Dendritic cell treated with granulocyte-macrophage colony-stimulating factor and Interleukin-4, amounts not matched to agents 40 ng/mL and 50 ng/mL, for 4 days (primary cell): ENCODE measurements around the gene ULBP3.
"Not testable (repeated sequence)": the region's sequence is repeated elsewhere in the genome, so short reads cannot be mapped to it uniquely, and the experiment has no call there.

Experiments used
- H3K27ac Mint-ChIP-seq: one replicate; pipeline ENCODE4 v1.8.0; 2022; ENCODE audit warnings: mild to moderate bottlenecking, mixed read lengths
- H3K27me3 Mint-ChIP-seq: one replicate; pipeline ENCODE4 v1.8.0; 2022; ENCODE audit warnings: mild to moderate bottlenecking, mixed read lengths
- H3K36me3 Mint-ChIP-seq: one replicate; pipeline ENCODE4 v1.8.0; 2022; ENCODE audit warnings: low read depth, mixed read lengths
- H3K4me1 Mint-ChIP-seq: one replicate; pipeline ENCODE4 v1.8.0; 2022; ENCODE audit warnings: low read depth, mixed read lengths
- H3K4me3 Mint-ChIP-seq: one replicate; pipeline ENCODE4 v1.8.0; 2022; ENCODE audit warnings: mild to moderate bottlenecking, moderate library complexity, mixed read lengths
- H3K9me3 Mint-ChIP-seq: one replicate; pipeline ENCODE4 v1.8.0; 2022; ENCODE audit warnings: mixed read lengths
- intact Hi-C: fragments of 100-400 bp; cut with micrococcal nuclease; formaldehyde crosslinking; loops from one replicate; pipeline ENCODE4 v1.15.0; 2022

ULBP3 gene

DNA sequence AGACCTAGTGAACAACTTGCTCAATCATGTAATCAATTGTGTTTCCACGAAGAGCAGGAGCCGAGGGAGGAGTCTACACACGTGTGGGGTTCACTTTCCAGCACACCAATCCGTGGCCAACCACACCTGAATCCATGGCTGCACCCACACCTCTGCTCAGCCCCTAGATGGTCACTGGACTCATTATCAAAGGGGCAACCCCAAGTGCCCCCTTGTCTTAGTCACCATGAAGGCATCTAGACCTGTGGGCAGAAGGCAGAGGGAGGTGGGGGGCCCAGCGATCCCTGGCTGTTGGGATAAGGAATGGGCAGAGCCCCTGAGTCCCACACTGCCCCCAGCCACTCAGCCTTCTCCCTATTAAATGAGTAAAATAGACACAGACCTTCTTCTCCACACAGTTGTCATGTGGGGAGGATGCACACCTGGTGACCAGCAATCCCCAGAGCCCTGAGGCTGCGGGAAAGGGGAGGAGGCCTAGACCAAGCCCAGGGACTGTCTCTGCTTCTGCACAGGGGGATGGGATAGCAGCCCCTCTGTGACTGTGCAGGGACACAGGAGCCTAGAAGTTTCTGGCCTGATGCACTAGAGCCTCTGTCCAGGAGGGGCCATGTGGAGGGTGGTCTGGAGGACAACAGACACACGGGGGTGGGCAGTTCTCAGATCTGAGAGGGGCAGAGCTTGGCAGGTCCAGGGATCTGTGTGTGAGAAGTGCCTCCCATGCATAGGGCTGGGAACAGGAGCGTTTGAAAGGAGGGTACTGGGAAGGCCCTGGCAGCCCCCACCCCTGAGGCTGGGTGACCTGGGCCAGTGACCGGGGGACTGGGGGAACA is 41.7 kb downstream of the ULBP3 start:
- no peak overlapping the region for H3K4me3 Mint-ChIP-seq
- intact Hi-C loops: no loop called here
- peaks cover 71% of the 10 kb centered on the region for H3K27me3 Mint-ChIP-seq
- no peaks in the 10 kb centered on the region for H3K36me3 Mint-ChIP-seq
- no peaks in the 10 kb centered on the region for H3K9me3 Mint-ChIP-seq
- H3K4me1 Mint-ChIP-seq: peaks cover 9% of the 10 kb centered on the region
- no peak overlapping the region for H3K27ac Mint-ChIP-seq

DNA sequence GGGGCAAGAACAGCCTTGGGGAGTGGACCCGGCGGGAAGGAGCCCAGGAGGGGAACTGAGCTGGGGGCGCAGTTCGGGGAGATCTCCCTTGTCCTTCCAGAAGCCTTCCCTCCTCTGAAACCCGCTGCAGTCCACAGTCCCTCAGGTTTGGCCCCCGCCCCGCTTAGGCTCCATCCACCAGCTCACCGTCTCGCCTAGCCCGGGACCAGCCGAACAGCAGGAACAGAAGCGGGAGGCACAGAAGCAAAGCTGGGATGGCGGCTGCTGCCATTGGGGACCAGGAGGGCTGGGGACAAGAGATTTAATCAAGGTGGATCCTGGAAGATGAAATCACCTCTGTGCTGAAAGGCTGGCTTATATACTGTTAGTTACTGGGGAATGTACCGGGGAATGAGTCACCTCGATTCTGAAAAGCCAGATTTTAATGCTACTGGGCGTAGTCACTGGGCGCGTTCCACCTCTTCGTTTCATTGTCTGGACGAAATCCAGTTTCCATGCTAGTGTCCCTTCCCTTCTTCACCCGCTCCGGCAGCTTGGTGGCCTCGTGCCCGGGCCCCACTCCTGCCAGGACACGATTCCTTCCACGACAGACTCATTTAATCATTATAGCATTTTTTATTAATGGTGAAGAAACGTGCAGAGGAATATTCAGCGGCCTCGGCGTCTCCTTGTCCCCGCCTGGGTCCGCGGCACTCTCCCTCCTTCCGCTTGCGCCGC is 43.6 kb downstream of the ULBP3 start, which contains the start of gene RAET1L:
TSS of gene RAET1L (minus strand) at position 332 of the 717 bp plus-strand sequence. CDS start at position 271, 61 bp downstream.
- intact Hi-C loops: no loop called here
- Mint-ChIP-seq H3K27ac (no peak within 1 kb of the TSS), H3K4me3 (peak within 1 kb of the TSS; percentile 28), H3K9me3 (no peaks in the 10 kb centered on the region), H3K36me3 (no peaks in the 10 kb centered on the region), H3K4me1 (peaks cover 9% of the 10 kb centered on the region), H3K27me3 (peaks cover 68% of the 10 kb centered on the region)

DNA sequence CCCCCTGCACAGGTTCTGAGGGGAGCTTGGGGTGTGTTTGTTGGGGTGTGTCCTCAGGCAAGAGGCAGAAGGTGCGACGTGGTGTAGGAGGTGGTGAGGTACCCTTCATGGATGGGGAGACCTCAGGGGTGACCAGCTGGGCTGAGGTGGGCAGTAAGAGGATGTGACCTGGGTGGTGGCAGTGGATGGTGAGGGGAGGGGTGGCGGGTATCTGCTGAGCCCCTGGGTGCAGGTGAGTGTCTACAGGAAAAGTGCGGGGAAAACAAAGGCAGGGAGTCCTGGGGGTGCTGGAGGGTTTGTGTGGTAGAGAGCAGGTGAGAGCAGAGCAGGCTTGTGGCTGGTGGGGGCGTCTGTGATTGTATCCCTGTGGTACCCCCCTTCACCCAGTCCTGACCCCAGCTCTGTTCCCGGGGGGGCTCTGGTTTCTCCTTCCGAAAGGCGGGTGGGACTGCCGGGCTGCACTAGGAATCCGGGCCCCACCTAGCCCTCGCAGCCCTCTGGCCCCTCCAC is 44.2 kb downstream of the ULBP3 start:
- Mint-ChIP-seq H3K27me3 (peaks cover 68% of the 10 kb centered on the region), H3K4me1 (peaks cover 9% of the 10 kb centered on the region), H3K27ac (no peak overlapping the region), H3K36me3 (no peaks in the 10 kb centered on the region), H3K4me3 (no peak overlapping the region), H3K9me3 (no peaks in the 10 kb centered on the region)
- intact Hi-C loops: no loop called here

DNA sequence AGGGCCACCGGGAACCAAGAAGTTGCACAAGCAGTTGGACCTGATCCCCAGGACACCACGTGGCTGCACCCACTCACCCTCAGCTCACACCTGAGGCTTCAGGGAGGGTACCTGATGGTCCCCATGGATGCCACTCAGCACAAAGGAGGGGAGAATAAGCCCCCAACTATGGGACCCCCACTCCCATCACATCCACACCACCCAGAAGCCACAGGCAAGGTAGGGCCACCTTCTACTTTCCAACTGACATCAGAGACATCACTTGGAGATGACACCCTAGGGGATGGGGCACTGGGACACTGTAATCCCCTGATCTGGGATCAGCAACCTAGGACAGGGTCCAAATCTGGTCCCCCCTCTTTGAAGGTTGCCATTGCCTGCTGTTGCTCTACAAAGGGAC is 44.9 kb downstream of the ULBP3 start:
- H3K27ac Mint-ChIP-seq, H3K9me3 Mint-ChIP-seq, H3K4me3 Mint-ChIP-seq, H3K36me3 Mint-ChIP-seq, H3K4me1 Mint-ChIP-seq, intact Hi-C loops: not testable (repeated sequence)
- peaks cover 66% of the 10 kb centered on the region for H3K27me3 Mint-ChIP-seq

DNA sequence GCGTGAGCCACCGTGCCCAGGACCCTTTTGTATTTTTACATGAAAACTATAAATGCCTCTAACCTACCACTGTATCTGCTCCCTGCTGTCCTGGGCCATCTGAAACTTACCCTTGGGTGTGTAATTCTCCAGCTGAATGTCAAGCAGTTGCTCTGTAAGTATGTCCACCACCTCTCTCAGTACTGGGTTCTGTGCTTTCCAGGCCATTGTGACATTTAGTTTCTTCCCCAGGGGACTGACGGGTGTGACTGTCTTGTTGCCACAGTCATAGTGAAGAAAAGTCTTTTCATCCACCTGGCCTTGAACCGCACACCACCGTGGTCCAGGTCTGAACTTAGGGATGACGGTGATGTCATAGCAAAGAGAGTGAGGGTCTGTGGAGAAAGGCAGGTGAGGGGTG is 47.1 kb downstream of the ULBP3 start:
- H3K4me3 Mint-ChIP-seq, H3K36me3 Mint-ChIP-seq, H3K9me3 Mint-ChIP-seq, intact Hi-C loops, H3K27ac Mint-ChIP-seq, H3K4me1 Mint-ChIP-seq: not testable (repeated sequence)
- peaks cover 63% of the 10 kb centered on the region for H3K27me3 Mint-ChIP-seq

DNA sequence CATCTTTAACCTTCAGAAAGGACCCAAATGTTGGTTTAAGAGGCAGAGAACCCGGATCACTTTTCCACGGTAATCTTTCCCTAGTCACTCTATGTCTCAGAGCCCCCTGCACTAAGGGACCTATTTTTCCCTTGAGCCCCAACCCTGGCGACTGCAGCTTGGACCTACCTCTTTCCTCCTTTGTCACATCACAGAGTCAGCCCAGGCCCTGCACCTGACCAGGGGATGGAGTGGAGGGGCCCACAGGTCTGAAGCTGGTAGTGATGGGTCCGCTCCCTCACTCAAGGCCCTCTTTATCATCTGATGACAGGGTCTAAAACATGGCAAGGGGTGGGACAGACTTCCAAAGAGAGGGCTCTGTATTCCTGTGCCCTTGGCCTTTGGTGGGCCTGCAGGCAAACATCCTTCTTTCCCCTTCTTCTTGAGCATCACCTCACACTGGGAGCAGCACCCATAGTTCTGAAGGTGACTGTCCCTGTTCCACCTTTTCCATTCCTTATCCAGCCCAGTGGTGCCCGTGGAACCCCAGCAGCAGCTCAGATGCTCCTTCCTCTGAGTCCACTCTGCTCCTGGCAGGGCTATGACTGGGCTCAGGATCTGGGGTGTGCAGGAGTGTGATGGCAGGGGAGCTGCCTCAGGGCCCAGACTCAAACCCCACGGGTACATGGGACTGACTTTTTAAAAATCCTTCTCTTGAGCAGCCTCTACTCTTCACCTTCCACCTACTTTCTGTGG is 49.9 kb downstream of the ULBP3 start:
- H3K27me3 Mint-ChIP-seq: peaks cover 60% of the 10 kb centered on the region
- H3K4me3 Mint-ChIP-seq: no peak overlapping the region
- intact Hi-C loops: no loop called here
- H3K9me3 Mint-ChIP-seq: no peaks in the 10 kb centered on the region
- no peak overlapping the region for H3K27ac Mint-ChIP-seq
- H3K36me3 Mint-ChIP-seq: no peaks in the 10 kb centered on the region
- H3K4me1 Mint-ChIP-seq: peaks cover 12% of the 10 kb centered on the region

DNA sequence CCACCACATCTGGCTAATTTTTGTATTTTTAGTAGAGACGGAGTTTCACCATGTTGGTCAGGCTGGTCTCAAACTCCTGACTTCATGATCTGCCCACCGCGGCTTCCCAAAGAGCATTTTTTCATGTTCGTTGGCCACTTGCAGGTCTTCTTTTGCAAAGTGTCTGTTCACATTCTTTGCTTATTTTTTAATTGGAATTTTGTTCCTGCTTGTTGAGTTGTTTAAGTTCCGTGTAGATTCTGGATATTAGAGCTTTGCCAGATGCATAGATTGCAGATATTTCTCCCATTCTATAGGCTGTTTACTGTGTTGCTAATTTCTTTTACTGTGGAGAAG is 51.8 kb downstream of the ULBP3 start:
- Mint-ChIP-seq H3K27me3 (peaks cover 72% of the 10 kb centered on the region), H3K4me1 (peaks cover 14% of the 10 kb centered on the region)
- not testable (repeated sequence) for H3K4me3 Mint-ChIP-seq, H3K27ac Mint-ChIP-seq, H3K36me3 Mint-ChIP-seq, H3K9me3 Mint-ChIP-seq
- intact Hi-C loops: loop anchor here (1.0 to 2.0 kb wide), 2 partner anchors 83 to 182 kb away; no protein-coding TSS in a partner anchor

DNA sequence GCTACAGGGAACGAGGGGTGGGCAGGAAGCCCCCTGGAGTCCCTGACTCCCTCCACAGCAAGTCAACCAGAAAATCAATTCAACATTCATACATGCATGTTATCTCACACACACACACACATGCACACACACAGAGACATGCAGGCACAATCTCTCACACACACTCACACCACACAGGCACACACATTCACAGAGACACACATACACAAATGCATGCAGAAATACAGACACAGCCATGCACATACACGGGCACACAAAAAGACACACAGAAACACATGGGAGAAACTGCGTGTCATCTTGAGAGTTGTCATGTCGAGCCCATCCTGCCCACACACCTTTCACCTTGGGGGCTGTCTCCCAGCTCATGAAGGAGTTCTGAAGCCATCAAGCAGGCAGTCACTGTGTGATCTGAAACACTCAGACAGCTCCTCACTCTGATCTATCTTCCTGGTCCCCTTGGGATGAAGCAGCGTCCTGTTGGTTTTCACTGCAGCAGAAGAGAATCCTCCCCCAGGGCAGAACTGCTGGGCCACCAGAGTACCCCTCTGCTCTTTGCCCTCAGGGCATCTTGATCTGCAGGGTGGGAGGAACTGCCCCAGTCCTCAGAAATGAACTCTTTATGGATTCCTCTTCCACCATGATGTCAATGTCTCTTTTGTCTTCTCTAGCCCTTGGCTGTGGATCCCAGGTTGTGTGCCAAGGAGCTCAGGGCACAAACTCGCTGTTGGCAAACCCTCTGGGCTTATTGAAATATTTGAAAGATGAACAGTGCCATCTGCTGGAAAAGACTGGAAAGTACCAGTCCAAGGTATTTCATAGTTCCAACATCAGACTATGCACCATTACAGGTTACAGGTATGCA is 52.4 kb downstream of the ULBP3 start:
- no peak overlapping the region for H3K27ac Mint-ChIP-seq
- H3K9me3 Mint-ChIP-seq: no peaks in the 10 kb centered on the region
- H3K4me1 Mint-ChIP-seq: peaks cover 14% of the 10 kb centered on the region
- H3K36me3 Mint-ChIP-seq: no peaks in the 10 kb centered on the region
- H3K4me3 Mint-ChIP-seq: no peak overlapping the region
- intact Hi-C loops: loop anchor here (1.0 to 2.0 kb wide), 2 partner anchors 82 to 182 kb away; no protein-coding TSS in a partner anchor
- H3K27me3 Mint-ChIP-seq: peaks cover 74% of the 10 kb centered on the region

DNA sequence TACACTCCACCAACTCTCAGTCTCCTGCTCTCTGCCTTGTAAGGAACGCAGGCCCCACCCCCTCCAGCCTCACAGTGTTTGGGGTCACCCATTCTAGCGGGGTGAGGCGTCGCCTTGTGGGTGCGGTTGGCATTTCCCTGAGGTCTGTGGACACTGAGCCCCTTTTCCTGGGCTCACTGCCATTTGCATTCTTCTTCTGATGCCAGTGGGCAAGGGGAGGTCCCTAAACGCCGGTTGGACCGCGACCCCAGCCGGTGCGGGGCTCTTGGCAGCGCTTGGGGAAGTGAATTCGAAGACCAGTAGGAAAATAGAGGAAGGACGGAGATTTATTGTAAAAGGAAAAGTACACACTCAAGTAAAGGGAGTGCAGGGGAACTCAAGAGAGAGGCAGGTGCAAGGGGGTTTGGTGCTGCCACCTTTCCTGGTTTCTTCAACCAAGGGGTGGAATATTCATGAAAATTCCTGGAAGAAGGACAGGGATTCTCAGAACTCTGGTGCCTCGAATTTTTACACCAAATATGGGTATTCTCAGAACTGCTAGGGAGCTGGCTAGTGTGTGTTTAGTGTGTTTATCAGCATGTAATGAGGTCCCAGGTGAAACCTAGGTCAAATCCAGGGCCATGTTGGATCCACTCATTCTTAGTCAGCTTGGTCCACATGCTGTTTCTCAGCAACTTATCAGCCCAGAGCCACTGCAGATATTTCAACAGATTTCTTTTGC is 53.5 kb downstream of the ULBP3 start:
- not testable (repeated sequence) for H3K27ac Mint-ChIP-seq, H3K9me3 Mint-ChIP-seq, H3K4me3 Mint-ChIP-seq, H3K36me3 Mint-ChIP-seq
- Mint-ChIP-seq H3K27me3 (peaks cover 76% of the 10 kb centered on the region), H3K4me1 (peaks cover 14% of the 10 kb centered on the region)
- intact Hi-C loops: loop anchor here (2.0 kb wide), 1 partner anchor 181 kb away; no protein-coding TSS in a partner anchor

DNA sequence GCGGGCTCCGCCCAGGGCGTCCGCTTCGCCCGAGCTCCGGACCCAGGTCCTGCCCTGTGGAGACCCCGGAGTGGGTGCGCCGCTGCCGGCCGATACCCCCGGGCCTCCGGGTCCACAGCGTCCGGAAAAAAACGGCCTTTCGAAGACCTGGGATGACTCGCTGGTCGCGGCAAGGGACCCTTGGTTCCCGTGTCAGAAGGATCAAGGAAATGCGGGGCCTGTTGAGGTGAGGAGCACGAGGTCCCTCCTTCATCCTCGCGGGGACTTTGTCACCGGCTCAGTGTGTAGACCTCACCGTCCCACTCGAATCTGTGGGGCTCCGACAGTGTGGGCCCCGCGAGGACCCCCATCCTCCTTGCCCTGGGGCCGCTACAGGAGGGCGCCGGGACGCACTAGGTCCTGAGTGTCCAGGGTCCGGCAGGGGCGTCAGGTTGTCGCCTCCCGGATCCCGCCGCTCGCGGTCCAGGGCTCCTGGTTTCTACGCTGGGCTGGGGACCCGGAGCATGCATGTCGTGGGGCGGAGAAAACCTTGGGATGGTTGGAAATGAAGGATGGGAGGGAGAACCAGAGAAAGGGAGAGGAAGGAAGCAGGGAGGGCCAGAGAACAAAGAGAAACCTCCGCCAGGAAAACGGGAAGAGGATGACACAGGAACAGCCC is 54.2 kb downstream of the ULBP3 start:
- Mint-ChIP-seq H3K4me1 (peaks cover 14% of the 10 kb centered on the region), H3K4me3 (peak overlapping the region; percentile 59), H3K27me3 (peaks cover 80% of the 10 kb centered on the region)
- H3K36me3 Mint-ChIP-seq, H3K27ac Mint-ChIP-seq, H3K9me3 Mint-ChIP-seq, intact Hi-C loops: not testable (repeated sequence)

DNA sequence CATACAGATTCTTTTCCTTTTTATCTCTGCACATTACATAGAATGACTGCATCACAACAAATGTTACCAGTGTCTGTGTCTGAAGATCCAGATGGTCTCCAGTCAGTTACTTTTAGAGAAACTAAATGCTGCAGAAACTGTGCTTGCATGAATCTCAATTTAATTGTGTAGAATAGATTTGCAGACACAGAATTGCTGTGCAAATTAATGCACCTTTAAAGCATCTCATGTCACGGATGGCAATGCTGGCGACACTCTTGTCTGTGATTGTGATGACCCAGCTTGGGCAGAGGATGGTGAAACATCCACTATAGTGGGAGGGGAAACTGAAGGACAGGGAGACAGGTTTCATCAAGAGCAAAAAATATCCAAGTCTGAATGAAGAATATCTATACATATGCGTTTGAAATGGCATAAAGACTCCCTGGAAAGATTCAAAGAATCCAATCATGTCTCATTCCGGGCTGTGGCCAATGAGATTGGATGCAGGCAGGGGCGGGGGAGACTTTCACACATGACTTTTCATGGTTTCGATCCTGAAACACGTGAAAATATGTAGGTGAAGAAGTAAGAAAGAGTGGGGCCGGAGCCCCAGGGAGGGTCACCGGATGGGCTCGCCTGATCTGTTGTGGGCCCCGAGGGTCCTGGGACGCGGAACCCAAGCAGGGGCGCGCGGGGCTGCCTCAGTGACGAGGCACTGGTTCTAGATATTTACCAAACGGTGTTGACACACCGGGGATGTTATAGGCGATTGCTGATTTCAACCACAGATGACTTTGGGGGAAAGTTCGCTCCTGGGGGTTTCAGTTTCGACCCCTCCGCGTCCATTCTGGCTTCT is 54.9 kb downstream of the ULBP3 start:
- H3K36me3 Mint-ChIP-seq, H3K27ac Mint-ChIP-seq, intact Hi-C loops, H3K9me3 Mint-ChIP-seq, H3K4me3 Mint-ChIP-seq: not testable (repeated sequence)
- Mint-ChIP-seq H3K4me1 (peaks cover 14% of the 10 kb centered on the region), H3K27me3 (peaks cover 82% of the 10 kb centered on the region)
